HCT116 (cell line): ENCODE measurements around the gene SUPT20HL1. TPM values are rescaled to one million over a fixed set of nuclear protein-coding genes. Genes with fewer than 3 reads are reported as not detected.

Experiments
- ATAC-seq: fragments of 200-7000 bp; cut with Tn5 transposase; 2 replicates; pipeline ENCODE4 v1.9.1; 2020; ENCODE audit warnings: mild to moderate bottlenecking, moderate library complexity
- BruUV-seq: library from RNA; stranded (reverse); fragments of 400-500 nt; replicated peaks from 2 replicates; lab custom pipeline; 2021; lab: Mats Ljungman, UMichigan
- CTCF ChIA-PET: fragments of 300-600 bp; sonication (Branson Sonifier 250); formaldehyde crosslinking; loops from one replicate; lab custom pipeline; 2021; ENCODE audit warnings: antibody characterized with exemption; lab: Charles Lee
- POLR2A ChIA-PET: fragments of 300-600, 350-600 bp; sonication (Branson Sonifier 250); formaldehyde crosslinking; loops from one replicate; lab custom pipeline; 2021; ENCODE audit warnings: antibody characterized with exemption; lab: Charles Lee
- RAD21 ChIA-PET, 2 experiments: fragments of 300-600 bp; sonication (Branson Sonifier 250); formaldehyde crosslinking; loops; one replicate each; lab custom pipeline; 2023; ENCODE audit warnings: low total read pairs in 2 of 2; ENCODE audit not compliant: uncharacterized antibody in 2 of 2, unreplicated experiment in 2 of 2, low non-redundant PET in 1 of 2; lab: Charles Lee
- DNase-seq: peaks from one replicate; pipeline ENCODE4 v3.0.0-alpha.2; 2010; ENCODE audit warnings: low read depth, low spot score
- H2AFZ ChIP-seq: fragments of 200-600 bp; shearing (Covaris generic), sonication (generic); 2 replicates; pipeline ENCODE4 v1.6.1; 2017; ENCODE audit warnings: low read depth, mixed run types, mixed read lengths, antibody characterized with exemption, low read length; ENCODE audit not compliant: poor library complexity, severe bottlenecking
- H3K27ac ChIP-seq: 2 replicates; pipeline ENCODE4 v1.5.1; 2012; ENCODE audit warnings: low read depth, low read length
- H3K27me3 ChIP-seq: fragments of 200-600 bp; sonication (generic); 2 replicates; pipeline ENCODE4 v1.6.1; 2016; ENCODE audit warnings: mixed run types, low read length, mixed read lengths; ENCODE audit not compliant: insufficient read depth
- H3K36me3 ChIP-seq, 2 experiments: fragments of 200-500 bp in 1 of 2; fragments of 200-600 bp in 1 of 2; sonication (Bioruptor generic) in 1 of 2; sonication (generic) in 1 of 2; 2 replicates each; pipeline versions ENCODE4 v1.5.1 to v1.6.1; 2014 to 2016; ENCODE audit warnings: low read length in 2 of 2, inconsistent platforms in 1 of 2, mixed read lengths in 1 of 2, mixed run types in 1 of 2; ENCODE audit not compliant: insufficient read depth in 2 of 2, control insufficient read depth in 1 of 2
- H3K4me1 ChIP-seq, 2 experiments: fragments of 200-600 bp in 1 of 2; sonication (generic) in 1 of 2; 2 replicates each; pipeline versions ENCODE4 v1.5.1 to v1.6.1; 2012 to 2017; ENCODE audit warnings: low read length in 2 of 2, inconsistent platforms in 1 of 2, mild to moderate bottlenecking in 1 of 2, mixed read lengths in 1 of 2, mixed run types in 1 of 2, moderate library complexity in 1 of 2; ENCODE audit not compliant: insufficient read depth in 2 of 2, control insufficient read depth in 1 of 2
- H3K4me2 ChIP-seq: fragments of 200-600 bp; sonication (generic); 2 replicates; pipeline ENCODE4 v1.6.1; 2017; ENCODE audit warnings: mixed run types, low read length, mixed read lengths
- H3K4me3 ChIP-seq, 2 experiments: fragments of 200-600 bp in 1 of 2; sonication (generic) in 1 of 2; replicated peaks in 1 of 2; 2 replicates each; pipeline ENCODE4 v1.5.1; 2011 to 2016; ENCODE audit warnings: low read length in 2 of 2, control low read depth in 1 of 2, low read depth in 1 of 2, mild to moderate bottlenecking in 1 of 2, mixed read lengths in 1 of 2, mixed run types in 1 of 2
- H3K79me2 ChIP-seq: fragments of 200-600 bp; sonication (generic); 2 replicates; pipeline ENCODE4 v1.6.1; 2017; ENCODE audit warnings: mild to moderate bottlenecking, mixed run types, low read length, moderate library complexity, mixed read lengths; ENCODE audit not compliant: insufficient read depth
- H3K9ac ChIP-seq: fragments of 200-600 bp; sonication (generic); 2 replicates; pipeline ENCODE4 v1.6.1; 2016; ENCODE audit warnings: low read length, mixed read lengths
- H3K9me2 ChIP-seq: fragments of 200-600 bp; sonication (generic), shearing (Covaris generic); 2 replicates; pipeline ENCODE4 v1.6.1; 2017; ENCODE audit warnings: mixed run types, mild to moderate bottlenecking, moderate library complexity; ENCODE audit not compliant: insufficient read depth
- H3K9me3 ChIP-seq, 2 experiments: fragments of 200-500 bp in 1 of 2; fragments of 200-600 bp in 1 of 2; sonication (Bioruptor generic) in 1 of 2; sonication (generic) in 1 of 2; 2 replicates each; pipeline ENCODE4 v1.6.1; 2014 to 2017; ENCODE audit warnings: low read length in 2 of 2, mixed read lengths in 2 of 2, inconsistent platforms in 1 of 2, low read depth in 1 of 2, mild to moderate bottlenecking in 1 of 2, mixed run types in 1 of 2, moderate library complexity in 1 of 2; ENCODE audit not compliant: control insufficient read depth in 1 of 2, insufficient read depth in 1 of 2
- H4K20me1 ChIP-seq: fragments of 200-600 bp; sonication (generic), shearing (Covaris generic); 2 replicates; pipeline ENCODE4 v1.6.1; 2017; ENCODE audit warnings: mixed run types, mild to moderate bottlenecking, moderate library complexity; ENCODE audit not compliant: insufficient read depth
- EZH2 ChIP-seq: fragments of 200-600 bp; sonication (generic); IDR thresholded peaks from 2 replicates; pipeline ENCODE4 v1.6.1; 2017; ENCODE audit warnings: antibody characterized with exemption, mixed run types
- SRF ChIP-seq: IDR thresholded peaks from 2 replicates; pipeline ENCODE4 v1.6.1; 2012; ENCODE audit warnings: low read depth
- TCF7L2 ChIP-seq: IDR thresholded peaks from 2 replicates; pipeline ENCODE4 v1.7.0; 2011; ENCODE audit warnings: borderline replicate concordance, inconsistent platforms; ENCODE audit not compliant: insufficient read depth, insufficient read length; ENCODE audit errors: extremely low read depth
- intact Hi-C: fragments of 100-400 bp; cut with micrococcal nuclease; formaldehyde crosslinking; loops from 2 replicates; pipeline ENCODE4 v1.10.0; 2022
- total RNA-seq: library from RNA; stranded (reverse); gene quantifications from one replicate; pipeline ENCODE4 v1.2.1, GENCODE V29; 2021; ENCODE audit not compliant: unreplicated experiment
- TF ChIP-seq, protein P1 (sequence below): IDR thresholded peaks from 2 replicates; pipeline ENCODE4 v1.6.1; 2012; ENCODE audit warnings: low read depth
- TF ChIP-seq, protein P2 (sequence below), 3 experiments: fragments of 200-600 bp in 1 of 3; sonication (generic) in 1 of 3; IDR thresholded peaks in 2 of 3; conservative IDR thresholded peaks in 1 of 3; 2 replicates each; pipeline ENCODE4 v1.5.1; 2012 to 2017; ENCODE audit warnings: low read depth in 2 of 3, low read length in 2 of 3, antibody characterized with exemption in 1 of 3, borderline replicate concordance in 1 of 3, control low read depth in 1 of 3, mild to moderate bottlenecking in 1 of 3, mixed read lengths in 1 of 3, mixed run types in 1 of 3, moderate library complexity in 1 of 3; ENCODE audit not compliant: insufficient read depth in 1 of 3
- TF ChIP-seq, protein P3 (sequence below): IDR thresholded peaks from 2 replicates; pipeline ENCODE4 v1.6.1; 2012
- TF ChIP-seq, protein P4 (sequence below): IDR thresholded peaks from 2 replicates; pipeline ENCODE4 v1.6.1; 2011; ENCODE audit warnings: mild to moderate bottlenecking, low read length, moderate library complexity; ENCODE audit not compliant: insufficient replicate concordance; ENCODE audit errors: extremely low read depth

SUPT20HL1 gene
- total RNA-seq, 1 experiment from 2014 or later, result not detected

DNA sequence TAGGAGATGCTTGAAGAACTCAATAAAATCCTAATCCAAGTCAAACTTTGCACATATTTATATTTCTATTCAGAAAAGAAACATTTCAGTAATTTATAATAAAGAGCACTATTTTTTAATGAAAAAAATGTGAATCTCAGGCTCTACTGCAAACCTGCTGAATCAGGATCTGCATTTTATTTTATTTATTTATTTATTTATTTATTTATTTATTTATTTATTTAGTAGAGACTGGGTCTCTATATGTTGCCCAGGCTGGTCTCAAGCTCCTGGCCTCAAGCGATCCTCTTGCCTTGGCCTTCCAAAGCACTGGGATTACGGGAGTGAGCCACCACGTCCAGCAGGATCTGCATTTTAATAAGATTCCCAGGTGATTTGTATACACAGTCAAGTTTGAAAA, 16.0 kb downstream of the SUPT20HL1 start:
- Histone ChIP-seq H3K36me3 (no peaks in the 10 kb centered on the region), H4K20me1 (no peaks in the 10 kb centered on the region), H3K4me1 (no peaks in the 10 kb centered on the region), H3K27me3 (no peaks in the 10 kb centered on the region), H3K9ac (no peak overlapping the region), H3K9me2 (no peaks in the 10 kb centered on the region), H3K4me2 (no peak overlapping the region), H3K27ac (no peak overlapping the region), H3K4me3 (no peak overlapping the region), H3K79me2 (no peaks in the 10 kb centered on the region), H2AFZ (no peak overlapping the region), H3K9me3 (no peaks in the 10 kb centered on the region)
- ChIA-PET POLR2A (no interaction called here), CTCF (no interaction called here), RAD21 (no interaction called here)
- DNase-seq (no peak), ATAC-seq (no peak)
- no TSS peak for BruUV-seq
- TF ChIP-seq TCF7L2 (no peak), EZH2 (no peak)
- TF ChIP-seq, protein P1, sequence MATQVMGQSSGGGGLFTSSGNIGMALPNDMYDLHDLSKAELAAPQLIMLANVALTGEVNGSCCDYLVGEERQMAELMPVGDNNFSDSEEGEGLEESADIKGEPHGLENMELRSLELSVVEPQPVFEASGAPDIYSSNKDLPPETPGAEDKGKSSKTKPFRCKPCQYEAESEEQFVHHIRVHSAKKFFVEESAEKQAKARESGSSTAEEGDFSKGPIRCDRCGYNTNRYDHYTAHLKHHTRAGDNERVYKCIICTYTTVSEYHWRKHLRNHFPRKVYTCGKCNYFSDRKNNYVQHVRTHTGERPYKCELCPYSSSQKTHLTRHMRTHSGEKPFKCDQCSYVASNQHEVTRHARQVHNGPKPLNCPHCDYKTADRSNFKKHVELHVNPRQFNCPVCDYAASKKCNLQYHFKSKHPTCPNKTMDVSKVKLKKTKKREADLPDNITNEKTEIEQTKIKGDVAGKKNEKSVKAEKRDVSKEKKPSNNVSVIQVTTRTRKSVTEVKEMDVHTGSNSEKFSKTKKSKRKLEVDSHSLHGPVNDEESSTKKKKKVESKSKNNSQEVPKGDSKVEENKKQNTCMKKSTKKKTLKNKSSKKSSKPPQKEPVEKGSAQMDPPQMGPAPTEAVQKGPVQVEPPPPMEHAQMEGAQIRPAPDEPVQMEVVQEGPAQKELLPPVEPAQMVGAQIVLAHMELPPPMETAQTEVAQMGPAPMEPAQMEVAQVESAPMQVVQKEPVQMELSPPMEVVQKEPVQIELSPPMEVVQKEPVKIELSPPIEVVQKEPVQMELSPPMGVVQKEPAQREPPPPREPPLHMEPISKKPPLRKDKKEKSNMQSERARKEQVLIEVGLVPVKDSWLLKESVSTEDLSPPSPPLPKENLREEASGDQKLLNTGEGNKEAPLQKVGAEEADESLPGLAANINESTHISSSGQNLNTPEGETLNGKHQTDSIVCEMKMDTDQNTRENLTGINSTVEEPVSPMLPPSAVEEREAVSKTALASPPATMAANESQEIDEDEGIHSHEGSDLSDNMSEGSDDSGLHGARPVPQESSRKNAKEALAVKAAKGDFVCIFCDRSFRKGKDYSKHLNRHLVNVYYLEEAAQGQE, result no peak
- intact Hi-C loops, result no loop called here

DNA sequence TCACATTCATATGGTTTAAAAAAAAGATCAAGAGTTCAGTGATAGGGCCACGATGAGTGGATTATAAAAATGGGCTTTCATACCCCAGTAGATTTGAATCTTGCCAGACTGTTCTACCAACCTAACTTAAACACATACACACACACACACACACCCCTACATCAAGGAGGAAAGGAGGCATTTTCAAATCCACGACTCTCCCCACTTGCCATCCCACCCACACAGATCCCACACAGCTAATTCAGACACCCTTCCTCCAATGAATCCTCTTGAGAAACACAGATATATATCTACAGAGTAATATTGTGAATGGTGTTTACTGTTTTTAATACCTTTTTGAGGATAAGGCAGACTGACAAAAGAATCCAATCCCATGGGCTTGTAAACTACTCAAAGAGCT, 16.8 kb downstream of the SUPT20HL1 start:
- Histone ChIP-seq H3K27ac (no peak overlapping the region), H3K79me2 (no peaks in the 10 kb centered on the region), H3K9ac (no peak overlapping the region), H3K4me2 (no peak overlapping the region), H3K36me3 (no peaks in the 10 kb centered on the region), H3K9me2 (no peaks in the 10 kb centered on the region), H3K4me3 (no peak overlapping the region), H2AFZ (no peak overlapping the region), H3K4me1 (no peaks in the 10 kb centered on the region), H4K20me1 (no peaks in the 10 kb centered on the region), H3K9me3 (no peaks in the 10 kb centered on the region), H3K27me3 (no peaks in the 10 kb centered on the region)
- intact Hi-C loops, result no loop called here
- POLR2A ChIA-PET, result no interaction called here
- no TSS peak for BruUV-seq
- CTCF ChIA-PET, result no interaction called here
- RAD21 ChIA-PET, result no interaction called here
- no peak for ATAC-seq
- DNase-seq, result no peak
- TF ChIP-seq, protein P2, sequence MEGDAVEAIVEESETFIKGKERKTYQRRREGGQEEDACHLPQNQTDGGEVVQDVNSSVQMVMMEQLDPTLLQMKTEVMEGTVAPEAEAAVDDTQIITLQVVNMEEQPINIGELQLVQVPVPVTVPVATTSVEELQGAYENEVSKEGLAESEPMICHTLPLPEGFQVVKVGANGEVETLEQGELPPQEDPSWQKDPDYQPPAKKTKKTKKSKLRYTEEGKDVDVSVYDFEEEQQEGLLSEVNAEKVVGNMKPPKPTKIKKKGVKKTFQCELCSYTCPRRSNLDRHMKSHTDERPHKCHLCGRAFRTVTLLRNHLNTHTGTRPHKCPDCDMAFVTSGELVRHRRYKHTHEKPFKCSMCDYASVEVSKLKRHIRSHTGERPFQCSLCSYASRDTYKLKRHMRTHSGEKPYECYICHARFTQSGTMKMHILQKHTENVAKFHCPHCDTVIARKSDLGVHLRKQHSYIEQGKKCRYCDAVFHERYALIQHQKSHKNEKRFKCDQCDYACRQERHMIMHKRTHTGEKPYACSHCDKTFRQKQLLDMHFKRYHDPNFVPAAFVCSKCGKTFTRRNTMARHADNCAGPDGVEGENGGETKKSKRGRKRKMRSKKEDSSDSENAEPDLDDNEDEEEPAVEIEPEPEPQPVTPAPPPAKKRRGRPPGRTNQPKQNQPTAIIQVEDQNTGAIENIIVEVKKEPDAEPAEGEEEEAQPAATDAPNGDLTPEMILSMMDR (IDR thresholded peaks at IDR 0.05 in 2 of 3, conservative IDR thresholded peaks at IDR 0.05 in 1 of 3; ENCODE audit: borderline replicate concordance in 1 of 3, insufficient read depth in 1 of 3, low read depth in 2 of 3, low read length in 2 of 3), result no peak
- TF ChIP-seq, protein P3, sequence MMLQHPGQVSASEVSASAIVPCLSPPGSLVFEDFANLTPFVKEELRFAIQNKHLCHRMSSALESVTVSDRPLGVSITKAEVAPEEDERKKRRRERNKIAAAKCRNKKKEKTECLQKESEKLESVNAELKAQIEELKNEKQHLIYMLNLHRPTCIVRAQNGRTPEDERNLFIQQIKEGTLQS, result no peak
- TF ChIP-seq SRF, result no peak
- TF ChIP-seq, protein P4, sequence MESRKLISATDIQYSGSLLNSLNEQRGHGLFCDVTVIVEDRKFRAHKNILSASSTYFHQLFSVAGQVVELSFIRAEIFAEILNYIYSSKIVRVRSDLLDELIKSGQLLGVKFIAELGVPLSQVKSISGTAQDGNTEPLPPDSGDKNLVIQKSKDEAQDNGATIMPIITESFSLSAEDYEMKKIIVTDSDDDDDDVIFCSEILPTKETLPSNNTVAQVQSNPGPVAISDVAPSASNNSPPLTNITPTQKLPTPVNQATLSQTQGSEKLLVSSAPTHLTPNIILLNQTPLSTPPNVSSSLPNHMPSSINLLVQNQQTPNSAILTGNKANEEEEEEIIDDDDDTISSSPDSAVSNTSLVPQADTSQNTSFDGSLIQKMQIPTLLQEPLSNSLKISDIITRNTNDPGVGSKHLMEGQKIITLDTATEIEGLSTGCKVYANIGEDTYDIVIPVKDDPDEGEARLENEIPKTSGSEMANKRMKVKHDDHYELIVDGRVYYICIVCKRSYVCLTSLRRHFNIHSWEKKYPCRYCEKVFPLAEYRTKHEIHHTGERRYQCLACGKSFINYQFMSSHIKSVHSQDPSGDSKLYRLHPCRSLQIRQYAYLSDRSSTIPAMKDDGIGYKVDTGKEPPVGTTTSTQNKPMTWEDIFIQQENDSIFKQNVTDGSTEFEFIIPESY, result no peak
